GM12891 (cell line): ENCODE data around the gene PIK3CD.

ENCODE experiments used
- PAX5 ChIP-seq: IDR thresholded peaks from 2 replicates; pipeline ENCODE4 v1.6.1; 2011; ENCODE audit warnings: low read length, moderate library complexity, mild to moderate bottlenecking; ENCODE audit not compliant: insufficient read depth, severe bottlenecking
- POLR2A ChIP-seq: IDR thresholded peaks from 2 replicates; pipeline ENCODE4 v1.6.1; 2011; ENCODE audit warnings: low read depth, low read length, control low read depth
- POLR2AphosphoS5 ChIP-seq: IDR thresholded peaks from 2 replicates; pipeline ENCODE4 v1.6.1; 2011; ENCODE audit warnings: low read depth, low read length, control low read depth
- POU2F2 ChIP-seq: IDR thresholded peaks from 2 replicates; pipeline ENCODE4 v1.6.1; 2011; ENCODE audit warnings: low read depth, mild to moderate bottlenecking, control low read depth, low read length, moderate library complexity
- SPI1 ChIP-seq: IDR thresholded peaks from 2 replicates; pipeline ENCODE4 v1.6.1; 2011; ENCODE audit warnings: low read depth, low read length, control low read depth
- TAF1 ChIP-seq: IDR thresholded peaks from 2 replicates; pipeline ENCODE4 v1.6.1; 2011; ENCODE audit warnings: low read depth, low read length, control low read depth

DNA sequence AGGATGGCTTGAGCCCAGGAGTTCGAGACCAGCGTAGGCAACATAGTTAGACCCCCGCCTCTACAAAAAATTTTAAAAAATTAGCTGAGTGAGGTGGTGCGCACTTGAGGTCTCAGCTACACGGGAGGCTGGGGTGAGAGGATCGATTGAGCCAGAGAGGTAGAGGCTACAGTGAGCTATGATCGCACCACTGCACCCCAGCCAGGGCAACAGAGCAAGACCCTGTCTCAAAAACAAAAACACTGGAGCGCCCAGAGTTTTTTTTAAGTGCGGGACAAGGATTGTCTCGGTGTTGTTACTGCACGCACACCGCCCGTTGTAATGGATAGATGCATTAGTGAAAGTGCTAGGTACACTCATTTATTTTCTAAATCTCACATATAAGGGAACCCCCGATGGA, 37.1 kb downstream of the PIK3CD start:
- TF ChIP-seq POLR2AphosphoS5: no peak
- no peak for TF ChIP-seq POLR2A
- TF ChIP-seq TAF1: no peak
- no peak for TF ChIP-seq PAX5
- TF ChIP-seq POU2F2: no peak
- TF ChIP-seq SPI1: no peak
